ENCODE data around the gene LILRA5.
A peak's percentile ranks its signal among the peaks of the same experiment; 100 is the strongest.
"Not testable (repeated sequence)": the region's sequence is repeated elsewhere in the genome, so short reads cannot be mapped to it uniquely, and the experiment has no call there.

LILRA5 gene

GRCh38 chr19:54311486-54311885 is 1.5 kb downstream of the LILRA5 start:
- DNase-seq, result no peak
- in situ Hi-C loops (cut with MboI; ENCODE audit: low pct_unique_long_range_greater_than_20kb, low sequenced_read_pairs), result no loop called here

GRCh38 chr19:54310543-54310942 is 2.4 kb downstream of the LILRA5 start:
- in situ Hi-C loops (cut with MboI; ENCODE audit: low pct_unique_long_range_greater_than_20kb, low sequenced_read_pairs), result no loop called here

GRCh38 chr19:54309811-54310210 is 3.2 kb downstream of the LILRA5 start:
- in situ Hi-C loops (cut with MboI; ENCODE audit: low pct_unique_long_range_greater_than_20kb, low sequenced_read_pairs), result no loop called here
- no peak for DNase-seq

More at GRCh38 chr19:54310543-54310942, 2.4 kb downstream of the LILRA5 start:
- DNase-seq, result no peak

- no peak for DNase-seq
- in situ Hi-C loops (cut with MboI; ENCODE audit: low pct_unique_long_range_greater_than_20kb, low sequenced_read_pairs), result no loop called here
Measured at GRCh38 chr19:54307389-54308020, 5.5 kb downstream of the LILRA5 start.

GRCh38 chr19:54305141-54305540 is 7.8 kb downstream of the LILRA5 start:
- no peak for DNase-seq
- in situ Hi-C loops (cut with MboI; ENCODE audit: low pct_unique_long_range_greater_than_20kb, low sequenced_read_pairs), result no loop called here

- DNase-seq, result peak; percentile 81
- in situ Hi-C loops (cut with MboI; ENCODE audit: low pct_unique_long_range_greater_than_20kb, low sequenced_read_pairs), result no loop called here
Measured at GRCh38 chr19:54302257-54302656, 10.7 kb downstream of the LILRA5 start.

- DNase-seq, result no peak
- in situ Hi-C loops (cut with MboI; ENCODE audit: low pct_unique_long_range_greater_than_20kb, low sequenced_read_pairs), result no loop called here
Measured at GRCh38 chr19:54299515-54299914, 13.5 kb downstream of the LILRA5 start.

- in situ Hi-C loops (cut with MboI; ENCODE audit: low pct_unique_long_range_greater_than_20kb, low sequenced_read_pairs), result no loop called here
- no peak for DNase-seq
Measured at GRCh38 chr19:54299126-54299498, 13.9 kb downstream of the LILRA5 start.

GRCh38 chr19:54298357-54299125 is 14.4 kb downstream of the LILRA5 start:
- no peak for DNase-seq
- in situ Hi-C loops (cut with MboI; ENCODE audit: low pct_unique_long_range_greater_than_20kb, low sequenced_read_pairs), result no loop called here

- DNase-seq, result peak; percentile 33
- in situ Hi-C loops (cut with MboI; ENCODE audit: low pct_unique_long_range_greater_than_20kb, low sequenced_read_pairs), result no loop called here
Measured at GRCh38 chr19:54297759-54298305, 15.1 kb downstream of the LILRA5 start.

GRCh38 chr19:54294539-54294938 is 18.4 kb downstream of the LILRA5 start:
- in situ Hi-C loops (cut with MboI; ENCODE audit: low pct_unique_long_range_greater_than_20kb, low sequenced_read_pairs), result no loop called here
- no peak for DNase-seq

GRCh38 chr19:54289160-54289559 is 23.8 kb downstream of the LILRA5 start:
- DNase-seq; in situ Hi-C loops (cut with MboI; ENCODE audit: low pct_unique_long_range_greater_than_20kb, low sequenced_read_pairs): not testable (repeated sequence)

GRCh38 chr19:54287456-54287855 is 25.5 kb downstream of the LILRA5 start:
- in situ Hi-C loops (cut with MboI; ENCODE audit: low pct_unique_long_range_greater_than_20kb, low sequenced_read_pairs), result no loop called here
- no peak for DNase-seq

- in situ Hi-C loops (cut with MboI; ENCODE audit: low pct_unique_long_range_greater_than_20kb, low sequenced_read_pairs); DNase-seq: not testable (repeated sequence)
Measured at GRCh38 chr19:54286283-54286682, 26.7 kb downstream of the LILRA5 start.

- in situ Hi-C loops (cut with MboI; ENCODE audit: low pct_unique_long_range_greater_than_20kb, low sequenced_read_pairs); DNase-seq: not testable (repeated sequence)
Measured at GRCh38 chr19:54285427-54286056, 27.4 kb downstream of the LILRA5 start.

GRCh38 chr19:54282686-54283470 is 30.1 kb downstream of the LILRA5 start:
- DNase-seq, result peak; percentile 62
- in situ Hi-C loops (cut with MboI; ENCODE audit: low pct_unique_long_range_greater_than_20kb, low sequenced_read_pairs), result no loop called here

- in situ Hi-C loops (cut with MboI; ENCODE audit: low pct_unique_long_range_greater_than_20kb, low sequenced_read_pairs); DNase-seq: not testable (repeated sequence)
Measured at GRCh38 chr19:54281729-54282075, 31.3 kb downstream of the LILRA5 start.

GRCh38 chr19:54281007-54281728 is 31.8 kb downstream of the LILRA5 start, which contains the start of gene LILRB2:
Gene LILRB2 (minus strand): TSS chr19:54281110. CDS start chr19:54280496, 614 bp downstream.
- DNase-seq, result peak; percentile 85
- in situ Hi-C loops (cut with MboI; ENCODE audit: low pct_unique_long_range_greater_than_20kb, low sequenced_read_pairs), result no loop called here

GRCh38 chr19:54280441-54280840 is 32.5 kb downstream of the LILRA5 start:
- DNase-seq; in situ Hi-C loops (cut with MboI; ENCODE audit: low pct_unique_long_range_greater_than_20kb, low sequenced_read_pairs): not testable (repeated sequence)
